A673 (cell line): ENCODE results near the gene ENAH.

Source experiments
- CTCF ChIP-seq: fragments of 300-800, 200-600 bp; sonication (generic); conservative IDR thresholded peaks from 2 replicates; pipeline ENCODE4 v1.5.1; 2017; ENCODE audit warnings: low read depth, mild to moderate bottlenecking, antibody characterized with exemption, low read length, moderate library complexity, mixed read lengths
- EZH2 ChIP-seq: fragments of 200-600 bp; sonication (generic); IDR thresholded peaks from 2 replicates; pipeline ENCODE4 v1.6.1; 2017; ENCODE audit warnings: borderline replicate concordance, low read depth, mild to moderate bottlenecking, mixed read lengths, antibody characterized with exemption, low read length; ENCODE audit not compliant: poor library complexity, severe bottlenecking

- TF ChIP-seq CTCF, result no peak
- TF ChIP-seq EZH2, result no peak
Observed at GRCh38 chr1:225691861-225692516, 39.1 kb upstream of the ENAH start.
